GM19351 (cell line): ENCODE measurements around the gene LCE1B.

Experiments used
- ATAC-seq: cut with Tn5 transposase; IDR thresholded peaks from one replicate; pipeline ENCODE4 v1.9.1; 2021; ENCODE audit warnings: mild to moderate bottlenecking, moderate library complexity; ENCODE audit not compliant: unreplicated experiment

LCE1B gene

DNA sequence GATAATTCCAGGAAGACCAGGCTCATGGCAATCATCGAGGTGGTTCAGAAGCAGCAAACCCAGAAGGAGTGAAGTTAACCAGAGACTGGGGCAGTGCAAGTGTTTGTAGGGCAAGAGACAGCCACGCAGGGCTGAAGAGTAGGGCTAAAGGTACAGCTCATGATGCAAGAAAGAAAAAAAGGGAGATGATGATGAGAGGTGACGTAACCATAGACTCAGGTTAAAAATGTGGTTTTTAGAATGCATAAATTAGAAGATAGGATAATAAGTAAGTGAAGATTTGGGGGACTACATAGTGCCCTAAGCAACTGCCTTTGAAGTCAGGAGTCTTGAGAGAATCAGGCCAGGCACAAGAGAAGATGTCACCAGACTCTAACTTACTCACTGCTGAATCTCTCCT is 48.4 kb downstream of the LCE1B start:
- ATAC-seq = no peak

DNA sequence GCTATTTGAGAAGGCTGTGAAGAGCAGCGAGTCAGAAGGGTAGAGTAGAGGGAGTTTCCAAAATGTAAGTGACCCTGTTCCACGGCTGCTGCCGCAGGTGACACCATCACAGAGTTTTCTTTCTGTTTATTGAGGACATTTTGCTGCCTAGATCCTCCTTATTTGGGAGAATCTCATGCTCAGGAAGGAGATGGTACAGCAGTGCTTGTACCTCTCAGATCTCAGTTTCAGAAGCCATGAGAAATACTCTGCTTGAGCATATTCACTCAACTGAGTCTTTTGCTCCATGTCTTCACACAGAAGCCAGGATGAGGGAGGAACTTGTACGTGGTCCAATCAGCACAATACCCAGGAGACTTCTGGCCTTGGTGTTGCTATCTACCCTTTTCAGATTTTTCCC is 49.6 kb downstream of the LCE1B start:
- ATAC-seq = no peak
